Kidney (tissue), 14 donors: ENCODE data around the gene TMEM182. TPM values are rescaled to one million over a fixed set of nuclear protein-coding genes. Genes with fewer than 3 reads are reported as not detected.

Experiments
- DNase-seq, 5 donors: peaks; one replicate each; pipeline ENCODE4 v3.0.0-alpha.2; 2013 to 2020
- FAIRE-seq: peaks from 2 replicates; lab custom pipeline; 2012; peaks lifted over from hg19 to GRCh38; lab: Jason Lieb, UNC
- H3K27ac ChIP-seq, 2 donors: one replicate each; pipeline ENCODE4 v1.7.0; 2013; ENCODE audit warnings: low read depth in 2 of 2, low read length in 2 of 2, inconsistent platforms in 1 of 2
- H3K27me3 ChIP-seq: one replicate; pipeline ENCODE4 v1.7.1; 2013; ENCODE audit warnings: low read length, inconsistent platforms; ENCODE audit not compliant: control insufficient read depth, insufficient read depth
- H3K36me3 ChIP-seq, 3 donors: one replicate each; pipeline versions ENCODE4 v1.7.0 to v1.7.1; 2013; ENCODE audit warnings: low read length in 3 of 3, control low read depth in 1 of 3, inconsistent platforms in 1 of 3; ENCODE audit not compliant: insufficient read depth in 3 of 3, control insufficient read depth in 2 of 3
- H3K4me1 ChIP-seq, 3 donors: one replicate each; pipeline versions ENCODE4 v1.7.0 to v1.7.1; 2013; ENCODE audit warnings: low read length in 3 of 3, inconsistent platforms in 1 of 3, low read depth in 1 of 3; ENCODE audit not compliant: control insufficient read depth in 2 of 3, insufficient read depth in 2 of 3
- H3K4me3 ChIP-seq, 3 donors: one replicate each; pipeline versions ENCODE4 v1.7.0 to v1.8.1; 2013; ENCODE audit warnings: low read length in 3 of 3, control low read depth in 1 of 3, inconsistent platforms in 1 of 3
- H3K9ac ChIP-seq, 3 donors: one replicate each; pipeline versions ENCODE4 v1.7.0 to v1.7.1; 2013; ENCODE audit warnings: low read length in 3 of 3, control low read depth in 1 of 3, inconsistent platforms in 1 of 3
- H3K9me3 ChIP-seq, 3 donors: one replicate each; pipeline versions ENCODE4 v1.7.0 to v1.7.1; 2013; ENCODE audit warnings: low read length in 3 of 3, control low read depth in 1 of 3, inconsistent platforms in 1 of 3; ENCODE audit not compliant: control insufficient read depth in 2 of 3, insufficient read depth in 1 of 3
- intact Hi-C: fragments of 100-400 bp; cut with DNase I; formaldehyde crosslinking; loops from one replicate; pipeline ENCODE4 v1.11.1; 2022
- polyA plus RNA-seq: library from polyadenylated mRNA; stranded (reverse); fragments of 350-450 nt; fragmentation: Illumina TruSeq; extraction: RNeasy Lipid Tissue Mini Kit (QIAGEN cat#74804); gene quantifications from one replicate; pipeline ENCODE4 v1.2.3, GENCODE V29; 2014; ENCODE audit warnings: low read depth, low replicate concordance; ENCODE audit not compliant: insufficient read depth
- total RNA-seq: library from RNA; stranded (reverse); fragmentation: NEBNext Ultra II Directional; extraction: Animal tissue kit (Norgen Biotek cat#: 25700); gene quantifications from one replicate; pipeline ENCODE4 v1.2.1, GENCODE V29; 2021
- TF ChIP-seq, protein P1 (sequence below): IDR thresholded peaks from 3 replicates; pipeline ENCODE4 v1.5.1; 2012; ENCODE audit warnings: mild to moderate bottlenecking, moderate library complexity, borderline replicate concordance; ENCODE audit not compliant: insufficient read depth; ENCODE audit errors: extremely low read depth
- donor health status: control.
- donor health status: control.
- donor health status: control.
- donor health status: control.
- donor health status: control.
- donor health status: DM: yes; HTN: yes; CAD: no.
- donor health status: Normal renal cell carcinoma (clear cell type).

The TMEM182 gene
- total and polyA plus RNA-seq, 2 donors from 2014 or later = 4.2 to 6.5 TPM

DNA sequence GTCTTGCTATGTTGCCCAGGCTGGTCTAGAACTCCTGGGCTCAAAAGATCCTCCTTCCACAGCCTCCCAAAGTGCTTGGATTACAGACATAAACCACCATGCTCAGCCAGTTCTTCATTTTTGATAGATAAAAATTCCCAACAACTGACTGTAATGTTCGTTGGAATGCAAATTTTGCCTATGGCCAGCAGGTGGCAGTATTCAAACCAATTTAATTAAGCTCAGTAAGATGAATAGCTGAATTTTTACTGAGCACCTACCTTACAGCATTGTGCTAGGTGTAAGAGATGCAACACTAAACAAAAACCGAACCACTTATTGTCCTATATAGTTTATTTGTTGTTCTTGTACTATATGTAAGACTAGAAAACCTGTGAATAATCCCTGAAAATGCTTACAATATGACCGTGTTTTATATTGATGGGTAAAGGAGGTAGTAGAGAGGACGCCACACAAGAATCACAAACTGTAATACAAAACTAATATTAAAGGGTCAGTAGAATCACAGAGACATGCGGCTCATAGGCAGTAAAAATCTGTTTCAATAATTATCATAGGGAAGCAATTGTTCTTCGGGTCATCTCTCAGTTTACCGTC lies 8.2 kb upstream of the TMEM182 start:
- intact Hi-C loops = no loop called here
- Histone ChIP-seq H3K9me3 (no peaks in the 10 kb centered on the region), H3K27me3 (no peaks in the 10 kb centered on the region), H3K9ac (no peak overlapping the region), H3K4me3 (no peak overlapping the region), H3K4me1 (no peaks in the 10 kb centered on the region), H3K36me3 (no peaks in the 10 kb centered on the region), H3K27ac (no peak overlapping the region)
- FAIRE-seq (no peak), DNase-seq (peak in 2 of 5 donors; percentile 40 to 65)
- TF ChIP-seq, protein P1, sequence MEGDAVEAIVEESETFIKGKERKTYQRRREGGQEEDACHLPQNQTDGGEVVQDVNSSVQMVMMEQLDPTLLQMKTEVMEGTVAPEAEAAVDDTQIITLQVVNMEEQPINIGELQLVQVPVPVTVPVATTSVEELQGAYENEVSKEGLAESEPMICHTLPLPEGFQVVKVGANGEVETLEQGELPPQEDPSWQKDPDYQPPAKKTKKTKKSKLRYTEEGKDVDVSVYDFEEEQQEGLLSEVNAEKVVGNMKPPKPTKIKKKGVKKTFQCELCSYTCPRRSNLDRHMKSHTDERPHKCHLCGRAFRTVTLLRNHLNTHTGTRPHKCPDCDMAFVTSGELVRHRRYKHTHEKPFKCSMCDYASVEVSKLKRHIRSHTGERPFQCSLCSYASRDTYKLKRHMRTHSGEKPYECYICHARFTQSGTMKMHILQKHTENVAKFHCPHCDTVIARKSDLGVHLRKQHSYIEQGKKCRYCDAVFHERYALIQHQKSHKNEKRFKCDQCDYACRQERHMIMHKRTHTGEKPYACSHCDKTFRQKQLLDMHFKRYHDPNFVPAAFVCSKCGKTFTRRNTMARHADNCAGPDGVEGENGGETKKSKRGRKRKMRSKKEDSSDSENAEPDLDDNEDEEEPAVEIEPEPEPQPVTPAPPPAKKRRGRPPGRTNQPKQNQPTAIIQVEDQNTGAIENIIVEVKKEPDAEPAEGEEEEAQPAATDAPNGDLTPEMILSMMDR = peak; percentile 80

DNA sequence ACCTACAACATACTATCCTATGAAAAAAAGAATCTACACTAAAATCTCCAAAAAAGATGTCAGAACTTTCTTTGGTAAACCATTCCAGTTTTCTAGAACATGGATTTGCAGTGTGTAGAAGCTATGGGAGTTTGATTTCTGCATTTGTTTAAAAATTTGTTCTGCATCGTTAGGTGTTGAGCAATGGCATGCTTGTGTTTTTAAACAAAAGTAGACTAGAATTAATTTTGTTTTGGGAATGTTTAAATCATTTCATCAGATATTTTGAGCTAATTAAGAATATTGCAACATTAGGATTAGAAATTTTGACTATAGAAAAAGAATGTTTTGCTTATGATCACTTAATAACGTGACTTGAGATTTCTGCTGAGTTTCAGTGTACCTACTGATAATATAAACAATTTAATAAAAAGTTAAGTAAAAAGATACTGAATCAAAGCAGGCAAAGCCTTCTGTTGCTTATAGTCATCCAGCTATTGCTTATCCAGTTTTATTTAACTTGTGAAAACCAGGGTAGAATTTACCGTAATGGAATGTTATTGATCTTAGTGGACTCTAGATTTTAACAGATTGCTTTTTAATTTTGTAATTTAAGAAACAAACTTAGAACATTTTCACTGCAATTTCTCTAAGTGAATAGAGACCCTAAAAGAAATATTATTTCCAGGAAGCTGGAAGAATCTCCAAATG lies 7.2 kb upstream of the TMEM182 start:
- intact Hi-C loops = no loop called here
- Histone ChIP-seq H3K36me3 (no peaks in the 10 kb centered on the region), H3K4me3 (no peak overlapping the region), H3K9me3 (no peaks in the 10 kb centered on the region), H3K27me3 (no peaks in the 10 kb centered on the region), H3K4me1 (no peaks in the 10 kb centered on the region), H3K9ac (no peak overlapping the region), H3K27ac (no peak overlapping the region)
- no peak for DNase-seq
- no peak for FAIRE-seq
- TF ChIP-seq, protein P1 = no peak

DNA sequence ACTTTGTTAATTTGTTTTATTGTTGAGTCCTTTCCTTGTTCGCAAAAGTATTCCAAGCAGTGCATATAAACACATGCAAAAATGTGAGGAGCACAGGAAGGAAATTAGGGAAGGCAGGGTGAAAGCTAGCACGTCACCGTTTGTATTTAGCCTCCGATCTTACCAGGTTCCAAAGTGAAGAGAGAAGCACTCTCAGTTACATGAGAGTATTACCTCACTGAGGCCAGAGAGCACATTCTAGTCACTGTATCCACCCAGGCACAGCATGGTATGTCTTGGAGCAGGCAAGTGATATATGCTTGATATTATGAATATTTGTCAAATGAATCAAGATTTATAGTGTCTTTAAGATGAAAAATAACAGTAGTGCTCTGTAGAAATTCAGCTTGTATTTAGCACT lies 6.5 kb upstream of the TMEM182 start:
- H3K4me3 ChIP-seq = no peak overlapping the region
- no peak overlapping the region for H3K27ac ChIP-seq
- TF ChIP-seq, protein P1 = no peak
- H3K9me3 ChIP-seq = no peaks in the 10 kb centered on the region
- H3K4me1 ChIP-seq = no peaks in the 10 kb centered on the region
- intact Hi-C loops = no loop called here
- no peaks in the 10 kb centered on the region for H3K27me3 ChIP-seq
- H3K9ac ChIP-seq = no peak overlapping the region
- FAIRE-seq (no peak), DNase-seq (no peak)
- no peaks in the 10 kb centered on the region for H3K36me3 ChIP-seq
